Aorta (tissue), 5 donors: ENCODE measurements around the gene PLB1. TPM values are rescaled to one million over a fixed set of nuclear protein-coding genes. Genes with fewer than 3 reads are reported as not detected.

Source experiments
- ATAC-seq: fragments of 200-7000 bp; cut with Tn5 transposase; one replicate; pipeline ENCODE4 v1.9.1; 2022; ENCODE audit warnings: moderate library complexity; ENCODE audit not compliant: low FRiP score
- DNase-seq, 2 donors: peaks; one replicate each; pipeline ENCODE4 v3.0.0-alpha.2; 2020
- H3K27ac ChIP-seq, 2 donors: one replicate each; pipeline ENCODE4 v1.5.1; 2013; ENCODE audit warnings: low read length in 2 of 2, mild to moderate bottlenecking in 2 of 2, moderate library complexity in 2 of 2, control low read depth in 1 of 2, inconsistent platforms in 1 of 2, low read depth in 1 of 2
- H3K27me3 ChIP-seq, 2 donors: one replicate each; pipeline ENCODE4 v1.6.1; 2013; ENCODE audit warnings: control low read depth in 1 of 2, low read length in 1 of 2, mild to moderate bottlenecking in 1 of 2, moderate library complexity in 1 of 2; ENCODE audit not compliant: insufficient read depth in 2 of 2, control insufficient read depth in 1 of 2
- H3K36me3 ChIP-seq, 2 donors: one replicate each; pipeline ENCODE4 v1.6.1; 2013; ENCODE audit warnings: control low read depth in 1 of 2, low read length in 1 of 2, mild to moderate bottlenecking in 1 of 2; ENCODE audit not compliant: insufficient read depth in 2 of 2, control insufficient read depth in 1 of 2
- H3K4me1 ChIP-seq, 2 donors: one replicate each; pipeline ENCODE4 v1.6.1; 2013; ENCODE audit warnings: low read length in 2 of 2, control low read depth in 1 of 2, mild to moderate bottlenecking in 1 of 2, moderate library complexity in 1 of 2; ENCODE audit not compliant: insufficient read depth in 2 of 2, control insufficient read depth in 1 of 2
- H3K4me3 ChIP-seq, 2 donors: one replicate each; pipeline ENCODE4 v1.5.1; 2013; ENCODE audit warnings: low read length in 2 of 2, control low read depth in 1 of 2, mild to moderate bottlenecking in 1 of 2
- H3K9me3 ChIP-seq: one replicate; pipeline ENCODE4 v1.6.1; 2013; ENCODE audit warnings: mild to moderate bottlenecking, low read length; ENCODE audit not compliant: control insufficient read depth
- WGBS, 2 donors: extraction: QIAGEN DNeasy Blood & Tissue Kit; methylation state at CpG; one replicate each; pipeline ENCODE4 v1.1.7; 2013; 5-methylcytosine and 5-hydroxymethylcytosine counted together
- intact Hi-C, 2 donors: fragments of 100-400 bp; cut with DNase I; formaldehyde crosslinking; loops; one replicate each; pipeline versions ENCODE4 v1.14.2 to v1.15.0; 2022
- polyA plus RNA-seq, 2 donors: library from polyadenylated mRNA; stranded (reverse); fragments of 200-250 nt; gene quantifications; one replicate each; pipeline ENCODE4 v1.2.3, GENCODE V29; 2013
- total RNA-seq, 2 donors: library from RNA; stranded (reverse); fragmentation: NEBNext Ultra II Directional; extraction: Animal tissue kit (Norgen Biotek cat#: 25700); gene quantifications; one replicate each; pipeline ENCODE4 v1.2.1, GENCODE V29; 2021
- donor health status: healthy with polysubstance abuse.
- donor health status: Bipolar disorder and iron deficiency.
- donor health status: DM: no; HTN: no; CAD: no.
- donor health status: DM: no; HTN: no; CAD: no.
- donor health status: DM: yes; HTN: yes; CAD: no.

PLB1 gene
- total and polyA plus RNA-seq, 4 donors = 4.9 to 16.3 (median 7.1) TPM

DNA sequence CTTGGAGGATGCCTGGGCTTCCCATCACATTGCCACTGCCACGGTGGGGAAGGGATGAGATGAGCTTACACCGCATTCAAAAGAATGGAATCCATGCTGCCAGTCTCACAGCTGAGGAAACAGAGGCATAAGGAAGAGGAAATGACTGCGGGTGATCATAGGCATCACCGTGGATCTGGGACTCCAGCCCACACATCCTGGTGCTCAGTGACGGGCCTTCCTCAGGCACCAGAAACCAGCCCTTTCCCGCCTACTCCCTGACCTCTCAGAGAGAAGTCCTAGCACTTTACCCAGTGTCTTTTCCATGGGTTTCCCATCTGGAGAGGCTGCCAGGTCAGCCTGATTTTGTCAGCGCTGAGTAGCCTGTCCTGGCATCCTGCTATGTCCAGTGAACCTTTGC lies 5.3 kb upstream of the PLB1 start:
- Histone ChIP-seq H3K27me3 (no peaks in the 10 kb centered on the region), H3K4me1 (no peaks in the 10 kb centered on the region), H3K36me3 (no peaks in the 10 kb centered on the region), H3K9me3 (no peaks in the 10 kb centered on the region), H3K4me3 (no peak overlapping the region), H3K27ac (no peak overlapping the region)
- intact Hi-C loops = no loop called here
- ATAC-seq (no peak), DNase-seq (no peak)
- WGBS, 2 donors = 86 to 93% methylated on average over 7 of the region's 7 CpGs

DNA sequence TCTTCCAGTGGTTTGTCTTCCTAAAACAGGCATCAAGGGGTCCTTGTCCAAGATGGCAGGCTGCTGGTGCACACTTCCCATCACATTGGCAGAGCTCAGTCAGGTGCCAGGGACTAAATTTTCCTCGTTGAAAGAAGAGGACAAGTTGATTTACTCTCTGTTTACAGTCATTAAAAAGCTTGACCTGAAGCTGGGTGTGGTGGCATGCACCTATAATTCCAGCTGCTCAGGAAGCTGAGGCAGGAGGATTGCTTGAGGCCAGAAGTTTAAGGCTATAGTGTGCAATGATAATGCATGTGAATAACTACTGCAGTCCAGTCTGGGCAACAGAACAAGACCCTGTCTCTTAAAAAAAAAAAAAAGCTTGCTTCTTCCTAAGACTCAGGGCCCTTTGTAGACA lies 3.6 kb upstream of the PLB1 start:
- no peaks in the 10 kb centered on the region for H3K9me3 ChIP-seq
- WGBS, 2 donors = 71 to 73% methylated on average over 1 of the region's 1 CpG
- H3K4me3 ChIP-seq = no peak overlapping the region
- H3K27ac ChIP-seq = no peak overlapping the region
- no peaks in the 10 kb centered on the region for H3K27me3 ChIP-seq
- no peaks in the 10 kb centered on the region for H3K36me3 ChIP-seq
- ATAC-seq (no peak), DNase-seq (no peak)
- H3K4me1 ChIP-seq = no peaks in the 10 kb centered on the region
- intact Hi-C loops = no loop called here

DNA sequence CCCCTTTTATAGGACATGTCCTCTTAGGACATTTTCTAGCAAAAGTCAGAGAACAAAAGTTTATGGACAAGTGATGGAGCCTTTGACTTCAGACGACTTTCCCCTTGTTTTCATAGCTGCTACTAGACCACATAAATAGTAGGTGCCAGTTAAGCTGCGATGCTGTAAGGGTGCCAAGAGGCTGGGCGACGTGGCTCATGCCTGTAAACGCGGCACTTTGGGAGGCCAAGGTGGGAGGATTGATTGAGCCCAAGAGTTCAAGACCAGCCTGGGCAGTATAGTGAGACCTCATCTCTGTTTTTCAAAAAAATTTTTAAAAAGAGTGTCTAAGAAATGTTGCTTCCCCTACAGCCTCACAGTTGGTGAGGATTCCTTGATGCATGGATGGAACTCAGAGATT lies 2.2 kb upstream of the PLB1 start:
- intact Hi-C loops = no loop called here
- no peaks in the 10 kb centered on the region for H3K9me3 ChIP-seq
- no peaks in the 10 kb centered on the region for H3K27me3 ChIP-seq
- 63 to 66% methylated on average over 6 of the region's 6 CpGs for WGBS, 2 donors
- no peak overlapping the region for H3K27ac ChIP-seq
- DNase-seq = no peak
- no peaks in the 10 kb centered on the region for H3K4me1 ChIP-seq
- no peak overlapping the region for H3K4me3 ChIP-seq
- no peaks in the 10 kb centered on the region for H3K36me3 ChIP-seq
- ATAC-seq = no peak

DNA sequence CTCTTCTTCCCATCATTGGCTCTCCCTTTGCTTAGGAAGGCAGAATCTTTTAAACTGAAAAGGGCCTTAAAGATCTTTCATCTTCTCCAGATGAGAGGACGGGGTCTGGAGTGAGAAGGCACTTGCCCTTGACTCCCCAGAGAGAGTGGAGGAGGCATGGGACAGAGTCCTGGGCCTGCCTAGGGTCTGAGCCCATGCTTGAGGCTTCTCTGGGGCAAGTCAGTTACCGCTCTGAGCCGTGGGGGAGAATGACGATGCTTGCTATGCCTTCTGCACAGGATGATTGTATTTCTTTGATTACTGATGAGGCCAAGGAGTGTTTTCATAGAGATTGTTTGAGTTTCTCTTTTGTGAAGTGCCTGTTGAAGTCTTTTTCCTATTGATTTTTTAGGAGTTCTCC lies 921 bp downstream of the PLB1 start:
- Histone ChIP-seq H3K36me3 (no peaks in the 10 kb centered on the region), H3K27me3 (no peaks in the 10 kb centered on the region), H3K27ac (no peak overlapping the region), H3K4me1 (no peaks in the 10 kb centered on the region), H3K4me3 (no peak overlapping the region), H3K9me3 (no peaks in the 10 kb centered on the region)
- DNase-seq (no peak), ATAC-seq (no peak)
- WGBS, 2 donors = 64 to 65% methylated on average over 4 of the region's 4 CpGs
- intact Hi-C loops = no loop called here

DNA sequence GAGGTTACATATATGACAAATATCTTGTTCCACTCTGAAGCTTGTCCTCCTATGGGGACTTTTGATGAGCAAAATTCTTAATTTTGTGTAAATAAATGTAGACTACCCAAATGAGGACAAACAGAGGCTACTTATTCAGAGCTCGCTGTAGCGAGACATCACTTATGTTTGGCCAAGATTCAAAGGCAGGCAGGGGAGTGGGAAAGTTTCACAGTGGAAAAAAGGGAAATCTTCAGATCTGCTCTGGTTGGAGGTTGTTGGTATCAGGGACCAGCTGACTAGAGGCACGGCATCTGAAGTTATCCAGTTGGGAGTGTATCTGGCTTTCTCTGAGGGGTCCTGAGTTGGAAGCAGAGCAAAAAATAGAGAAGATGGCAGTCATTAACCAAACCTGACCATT lies 1.3 kb downstream of the PLB1 start:
- Histone ChIP-seq H3K36me3 (no peaks in the 10 kb centered on the region), H3K27me3 (no peaks in the 10 kb centered on the region), H3K27ac (no peak overlapping the region), H3K4me3 (no peak overlapping the region), H3K9me3 (no peaks in the 10 kb centered on the region), H3K4me1 (no peaks in the 10 kb centered on the region)
- 74 to 83% methylated on average over 3 of the region's 3 CpGs for WGBS, 2 donors
- DNase-seq = no peak
- intact Hi-C loops = no loop called here
- no peak for ATAC-seq

DNA sequence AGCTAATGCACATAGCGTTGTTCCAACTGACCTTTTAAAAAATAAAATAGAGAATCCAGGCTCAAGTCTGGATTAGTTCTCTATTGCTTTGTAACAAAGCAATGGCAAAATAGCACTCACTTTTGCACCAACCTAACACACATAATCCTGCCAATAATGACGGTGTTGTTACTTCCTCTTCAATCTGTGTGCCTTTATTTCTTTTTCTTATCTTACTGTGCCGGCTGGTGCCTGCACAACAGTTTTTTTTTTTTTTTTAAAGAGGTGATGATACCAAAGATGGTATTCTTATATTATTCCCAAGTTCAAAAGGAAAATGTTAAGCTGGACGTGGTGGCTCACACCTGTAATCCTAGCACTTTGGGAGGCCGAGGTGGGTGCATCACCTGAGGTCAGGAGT lies 3.4 kb downstream of the PLB1 start:
- Histone ChIP-seq H3K4me3 (no peak overlapping the region), H3K9me3 (no peaks in the 10 kb centered on the region), H3K27ac (no peak overlapping the region), H3K27me3 (no peaks in the 10 kb centered on the region), H3K36me3 (no peaks in the 10 kb centered on the region), H3K4me1 (no peaks in the 10 kb centered on the region)
- intact Hi-C loops = no loop called here
- 70% methylated on average over 5 of the region's 5 CpGs for WGBS, 2 donors
- ATAC-seq (no peak), DNase-seq (no peak)

DNA sequence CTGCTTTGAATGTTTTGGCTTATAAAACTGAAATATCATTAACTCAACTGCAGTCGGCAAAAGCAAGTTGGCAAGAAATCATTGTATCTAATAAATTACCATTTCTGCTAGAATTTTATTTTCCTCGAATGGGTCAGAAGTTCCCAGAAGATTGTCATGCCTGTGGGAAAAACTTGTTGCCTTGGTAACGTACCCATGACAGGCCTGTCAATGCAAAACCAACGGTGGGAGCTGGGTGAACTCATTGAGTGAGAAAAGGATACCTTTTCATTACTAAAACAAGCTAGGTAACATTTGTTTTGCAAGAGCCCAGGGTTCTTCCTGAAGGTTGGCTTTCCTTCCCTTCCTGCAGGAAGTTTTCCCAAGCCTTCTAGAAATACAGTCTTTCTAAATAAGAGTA lies 9.5 kb downstream of the PLB1 start:
- no peak for ATAC-seq
- Histone ChIP-seq H3K4me1 (no peaks in the 10 kb centered on the region), H3K4me3 (no peak overlapping the region), H3K27ac (no peak overlapping the region), H3K27me3 (no peaks in the 10 kb centered on the region), H3K36me3 (no peaks in the 10 kb centered on the region), H3K9me3 (no peaks in the 10 kb centered on the region)
- DNase-seq = no peak
- WGBS, 2 donors = 15 to 33% methylated on average over 4 of the region's 4 CpGs
- intact Hi-C loops = no loop called here

DNA sequence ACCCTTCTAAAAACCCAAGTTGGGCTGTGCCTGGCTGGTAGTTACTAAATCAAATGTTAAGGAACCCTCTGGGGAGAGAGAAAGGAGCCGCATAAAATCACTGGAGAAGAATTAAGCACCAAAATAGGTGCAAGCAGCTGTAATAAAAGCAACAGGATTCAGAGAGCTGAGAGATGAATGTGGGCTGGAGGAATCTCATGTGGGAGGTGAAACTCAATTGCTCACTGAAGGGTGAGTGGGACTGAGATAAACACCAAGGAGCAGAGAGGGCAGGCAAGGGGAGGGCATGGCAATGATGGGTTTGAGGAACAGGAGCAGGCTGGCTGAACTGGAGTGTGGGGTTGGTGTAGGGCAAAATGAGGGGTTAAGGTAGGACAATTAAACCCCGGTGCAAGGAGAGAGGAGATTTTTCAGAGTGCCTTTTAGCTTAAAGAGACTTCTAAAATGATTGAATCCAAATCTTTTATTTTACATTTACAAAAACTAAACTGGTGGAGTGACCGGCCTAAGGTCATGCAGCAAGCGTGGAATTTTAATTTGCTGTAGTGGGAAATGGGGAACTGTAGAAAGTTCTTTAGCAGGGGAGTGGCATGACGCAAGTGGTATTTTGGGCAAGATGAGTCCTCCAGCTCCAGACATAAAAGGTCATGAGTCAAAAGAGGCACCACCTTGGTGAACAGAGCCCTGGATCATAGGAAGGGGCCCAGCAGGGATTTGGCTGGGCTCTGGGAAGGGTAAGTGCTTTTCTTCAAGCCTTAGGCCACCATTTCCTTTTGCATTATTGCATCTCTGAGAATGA lies 10.5 kb downstream of the PLB1 start:
- H3K27ac ChIP-seq = no peak overlapping the region
- ATAC-seq (no peak), DNase-seq (no peak)
- intact Hi-C loops = no loop called here
- H3K9me3 ChIP-seq = no peaks in the 10 kb centered on the region
- H3K27me3 ChIP-seq = no peaks in the 10 kb centered on the region
- no peaks in the 10 kb centered on the region for H3K4me1 ChIP-seq
- WGBS, 2 donors = 84 to 86% methylated on average over 5 of the region's 5 CpGs
- H3K4me3 ChIP-seq = no peak overlapping the region
- H3K36me3 ChIP-seq = no peaks in the 10 kb centered on the region
